Left renal cortex interstitium (tissue), 4 donors: ENCODE data around the gene CD84. TPM values are rescaled to one million over a fixed set of nuclear protein-coding genes. Genes with fewer than 3 reads are reported as not detected.
"Not testable (repeated sequence)": the region's sequence is repeated elsewhere in the genome, so short reads cannot be mapped to it uniquely, and the experiment has no call there.

Source experiments
- DNase-seq, 4 donors: peaks; one replicate each; pipeline ENCODE4 v3.0.0-alpha.2; 2013; ENCODE audit warnings: low read depth in 4 of 4, low spot score in 2 of 4, missing footprints in 1 of 4
- polyA plus RNA-seq, 4 donors: library from polyadenylated mRNA; unstranded; fragments of 120-200 nt; gene quantifications; one replicate each; pipeline ENCODE4 v1.2.1, GENCODE V29; 2013; ENCODE audit not compliant: insufficient read length in 4 of 4

CD84 gene
- polyA plus RNA-seq, 4 donors, result 0.71 to 1.5 (median 1.2) TPM

DNA sequence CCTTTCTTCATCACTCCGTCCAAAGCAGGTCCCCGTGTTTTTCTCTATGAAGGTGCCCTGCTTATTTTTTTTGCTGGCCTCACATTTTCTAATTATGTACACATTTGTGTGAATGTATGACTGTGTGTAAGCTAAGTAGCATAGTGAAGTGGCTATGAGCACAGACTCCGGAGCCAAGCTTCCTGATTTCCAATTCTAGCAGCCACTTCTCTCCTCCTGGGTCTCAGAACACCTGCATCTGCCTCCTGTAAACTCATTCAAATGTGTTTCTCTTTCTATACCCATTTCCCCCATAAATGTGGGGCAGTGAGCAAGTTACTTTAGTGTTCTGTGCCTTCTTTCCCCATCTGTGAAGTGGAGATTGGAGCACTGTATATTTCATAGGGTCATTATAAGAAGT, 58.3 kb downstream of the CD84 start:
- DNase-seq, result no peak

DNA sequence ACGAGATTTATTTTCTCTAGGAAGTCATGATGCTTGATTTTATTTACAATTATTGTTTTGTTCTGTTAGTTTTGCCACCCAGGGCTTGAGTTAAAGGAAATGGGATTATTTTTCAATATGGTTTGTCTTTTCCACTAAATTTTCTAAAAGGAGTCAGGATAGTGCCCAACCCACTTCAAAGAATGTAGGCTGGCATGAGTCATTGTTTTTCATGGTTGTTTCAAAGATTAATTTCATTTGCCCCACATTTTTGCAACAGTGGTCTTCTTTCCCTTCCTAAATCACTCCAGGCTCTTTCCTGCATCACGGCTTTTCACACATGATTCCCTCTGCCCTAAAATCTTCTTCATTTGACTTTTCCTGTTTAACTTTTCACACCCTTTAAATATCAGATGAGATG, 58.7 kb downstream of the CD84 start:
- no peak for DNase-seq

DNA sequence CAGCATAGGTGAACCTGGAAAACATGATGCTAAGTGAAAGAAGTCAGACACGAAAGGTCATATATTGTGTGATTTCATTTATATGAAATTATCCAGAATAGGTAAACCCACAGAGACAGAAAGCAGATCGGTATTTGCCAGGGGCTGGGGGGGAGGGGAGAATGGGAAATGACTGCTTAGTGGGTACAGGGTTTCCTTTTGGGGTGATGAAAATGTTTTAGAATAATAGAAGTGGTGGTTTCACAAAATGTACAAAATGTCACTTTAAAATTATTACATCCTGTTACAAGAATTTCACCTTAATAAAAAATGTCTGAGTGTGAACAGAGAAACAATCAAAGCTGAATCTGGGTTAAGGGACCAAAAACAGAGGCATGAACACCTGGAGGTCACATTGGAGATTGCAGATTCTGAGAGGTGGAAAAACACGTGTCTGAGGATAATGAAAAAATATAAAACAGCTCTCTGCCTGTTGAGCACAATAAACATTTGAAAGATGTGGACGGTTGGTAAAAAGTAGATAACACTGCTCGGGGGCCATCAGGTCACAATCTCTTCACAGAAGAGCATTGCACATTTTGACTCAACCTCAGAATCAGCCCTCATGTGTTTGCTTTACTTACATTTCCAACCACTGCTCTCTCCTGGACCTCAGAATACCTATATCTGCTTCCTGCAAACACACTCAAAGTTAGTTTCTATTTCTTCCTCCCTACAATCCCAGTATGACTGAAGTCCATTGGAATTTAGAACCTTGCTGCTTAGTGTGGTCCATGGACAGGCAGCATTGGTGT, 59.5 kb downstream of the CD84 start:
- no peak for DNase-seq

DNA sequence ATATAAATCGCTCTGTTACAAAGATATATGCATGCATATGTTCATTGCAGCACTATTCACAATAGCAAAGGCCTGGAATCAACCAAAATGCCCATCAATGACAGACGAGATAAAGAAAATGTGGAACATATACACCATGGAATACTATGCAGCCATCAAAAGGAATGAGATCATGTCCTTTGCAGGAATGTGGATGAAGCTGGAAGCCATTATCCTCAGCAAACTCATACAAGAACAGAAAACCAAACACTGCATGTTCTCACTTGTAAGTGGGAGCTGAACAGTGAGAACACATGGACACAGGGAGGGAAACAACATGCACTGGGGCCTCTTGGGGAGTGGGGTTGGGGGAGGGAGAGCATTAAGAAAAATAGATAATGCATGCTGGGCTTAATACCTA, 61.8 kb downstream of the CD84 start:
- DNase-seq, result not testable (repeated sequence)

DNA sequence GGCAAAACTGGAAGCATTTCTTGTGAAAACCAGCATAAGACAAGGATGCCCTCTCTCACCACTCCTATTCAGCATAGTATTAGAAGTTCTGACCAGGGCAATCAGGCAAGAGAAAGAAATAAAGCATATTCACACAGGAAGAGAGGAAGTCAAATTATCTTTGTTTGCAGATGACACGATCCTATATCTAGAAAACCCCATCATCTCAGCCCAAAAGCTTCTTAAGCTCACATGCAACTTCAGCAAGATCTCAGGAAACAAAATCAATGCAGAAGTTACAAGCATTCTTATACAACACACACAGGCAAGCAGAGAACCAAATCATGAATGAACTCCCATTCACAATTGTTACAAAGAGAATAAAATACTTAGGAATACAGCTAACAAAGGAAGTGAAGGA, 63.4 kb downstream of the CD84 start:
- not testable (repeated sequence) for DNase-seq

DNA sequence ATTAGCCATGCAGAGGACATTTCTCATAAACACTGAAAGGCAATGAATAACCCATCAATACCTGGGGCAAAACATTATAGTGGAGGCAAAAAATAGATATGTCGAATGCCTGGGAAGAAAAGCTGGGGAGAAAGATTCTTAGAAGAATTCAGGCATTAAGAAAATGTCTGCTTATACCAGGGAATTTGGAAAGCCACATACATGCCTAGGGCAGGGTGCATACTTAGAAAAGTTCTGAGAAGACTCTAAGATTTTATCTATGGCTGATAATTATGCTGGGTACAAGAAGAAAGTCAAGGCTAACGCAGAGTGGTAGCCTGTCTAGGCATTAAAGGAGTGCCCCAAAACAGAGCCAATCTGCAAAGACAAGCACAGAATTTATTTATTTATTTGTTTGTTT, 74.6 kb downstream of the CD84 start:
- DNase-seq, result no peak

DNA sequence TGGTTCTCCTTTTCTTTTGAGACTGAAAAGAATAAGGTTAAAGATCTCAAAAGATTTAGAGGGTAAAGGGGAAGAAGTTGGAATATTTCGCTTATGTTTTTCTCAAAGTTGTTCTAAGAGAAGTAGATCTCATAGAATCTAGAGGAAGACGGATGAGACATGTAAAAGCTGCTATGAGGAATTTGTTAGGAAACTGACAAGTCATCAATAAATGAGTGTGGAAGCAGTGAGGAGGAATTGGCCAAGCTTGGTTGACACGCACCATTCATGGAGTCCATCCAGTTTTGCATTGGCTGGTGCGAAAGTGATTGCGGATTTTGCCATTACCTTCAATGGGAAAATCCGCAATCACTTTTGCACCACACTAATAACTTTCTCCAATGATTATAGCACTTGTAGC, 76.2 kb downstream of the CD84 start:
- DNase-seq, result no peak

DNA sequence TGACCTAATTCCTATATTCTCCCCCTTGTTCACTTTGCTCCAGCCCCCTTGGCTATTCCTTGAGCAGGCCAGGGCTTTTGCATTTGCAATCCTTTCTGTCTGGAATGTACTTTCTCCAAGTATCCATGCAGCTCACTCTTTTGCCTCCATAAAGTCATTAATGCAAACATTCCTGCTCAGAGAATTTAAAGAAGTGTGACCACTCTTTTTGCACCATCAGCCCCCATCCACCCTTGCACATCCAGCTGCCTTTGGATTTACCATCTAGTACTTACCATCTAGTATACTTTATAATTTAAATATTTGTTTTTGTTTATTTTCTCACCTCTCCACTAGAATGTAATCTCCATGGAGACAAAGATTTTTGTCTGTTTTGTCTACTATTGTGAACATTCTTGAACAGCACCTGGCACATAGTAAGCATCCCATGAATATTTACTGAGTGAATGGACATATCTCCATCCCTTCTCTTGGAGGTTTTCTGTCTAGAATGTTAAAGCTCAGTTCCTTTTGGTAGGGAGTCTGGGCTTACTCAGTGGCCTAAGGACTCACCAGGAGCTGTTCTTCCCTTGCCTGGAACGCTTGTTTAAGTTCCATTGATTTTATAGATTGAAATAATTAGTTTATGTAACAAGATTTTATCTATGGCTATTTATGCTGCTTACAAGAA, 78.8 kb downstream of the CD84 start:
- no peak for DNase-seq

DNA sequence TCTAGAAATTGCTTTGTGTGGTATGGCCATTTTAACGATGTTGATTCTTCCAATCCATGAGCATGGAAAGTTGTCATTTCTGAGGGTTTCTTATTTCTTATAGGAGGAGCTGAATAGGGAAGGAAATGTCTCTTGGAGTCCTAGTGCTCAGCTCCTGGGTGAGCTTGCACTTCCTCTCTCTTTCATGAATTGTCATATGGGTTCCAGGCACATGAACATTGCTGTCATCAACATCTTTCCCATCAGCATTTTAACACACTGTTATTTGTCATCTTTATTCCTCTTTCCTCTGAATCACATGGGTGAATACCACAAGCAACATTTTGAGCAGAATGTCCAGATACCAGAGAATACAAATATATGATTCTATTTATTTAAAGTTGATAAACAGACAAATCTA, 79.7 kb downstream of the CD84 start:
- DNase-seq, result no peak

DNA sequence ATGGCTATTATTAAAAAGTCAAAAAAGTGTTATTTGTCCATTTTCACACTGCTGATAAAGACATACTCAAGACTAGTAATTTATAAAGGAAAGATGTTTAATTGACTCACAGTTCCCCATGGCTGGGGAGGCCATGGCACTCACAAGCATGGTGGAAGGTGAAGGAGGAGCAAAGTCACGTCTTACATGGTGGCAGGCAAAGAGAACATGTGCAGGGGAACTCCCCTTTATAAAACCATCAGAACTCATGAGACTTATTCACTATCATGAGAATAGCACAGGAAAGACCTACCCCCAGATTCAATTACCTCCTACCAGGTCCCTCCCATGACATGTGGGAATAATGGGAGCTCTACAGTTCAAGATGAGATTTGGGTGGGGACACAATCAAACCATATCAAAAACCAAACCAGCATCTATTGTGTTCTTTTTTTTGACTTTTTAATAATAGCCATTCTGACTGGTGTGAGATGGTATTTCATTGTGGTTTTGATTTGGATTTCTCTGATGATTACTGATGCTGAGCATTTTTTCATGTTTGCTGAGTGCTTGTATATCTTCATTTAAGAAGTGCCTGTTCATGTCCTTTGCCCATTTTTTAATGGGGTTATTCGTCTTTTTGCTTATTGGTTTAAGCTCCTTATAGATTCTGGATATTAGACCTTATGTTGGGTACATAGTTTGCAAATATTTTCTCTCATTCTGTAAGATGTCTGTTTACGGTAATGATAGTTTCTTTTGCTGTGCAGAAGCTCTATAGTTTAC, 80.8 kb downstream of the CD84 start:
- not testable (repeated sequence) for DNase-seq

DNA sequence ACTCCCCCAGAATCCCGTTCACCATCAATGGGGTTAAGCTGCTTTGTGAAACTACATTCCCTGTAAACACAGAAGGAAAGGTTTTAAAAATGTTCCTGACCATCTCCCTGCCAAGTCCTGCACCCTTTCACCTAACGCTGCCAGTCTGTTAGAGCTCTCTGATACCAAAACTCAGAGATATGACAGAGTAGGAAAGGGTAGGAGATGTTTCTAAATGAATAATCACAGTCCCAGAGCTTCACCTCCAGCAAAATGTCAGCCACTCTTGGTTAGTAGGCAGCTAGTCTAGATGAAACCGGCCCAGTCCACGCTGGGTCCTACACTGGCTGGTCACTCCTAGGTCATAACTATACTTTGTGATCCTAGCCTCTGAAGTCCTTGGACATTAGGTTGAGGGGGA, 83.0 kb downstream of the CD84 start:
- no peak for DNase-seq

DNA sequence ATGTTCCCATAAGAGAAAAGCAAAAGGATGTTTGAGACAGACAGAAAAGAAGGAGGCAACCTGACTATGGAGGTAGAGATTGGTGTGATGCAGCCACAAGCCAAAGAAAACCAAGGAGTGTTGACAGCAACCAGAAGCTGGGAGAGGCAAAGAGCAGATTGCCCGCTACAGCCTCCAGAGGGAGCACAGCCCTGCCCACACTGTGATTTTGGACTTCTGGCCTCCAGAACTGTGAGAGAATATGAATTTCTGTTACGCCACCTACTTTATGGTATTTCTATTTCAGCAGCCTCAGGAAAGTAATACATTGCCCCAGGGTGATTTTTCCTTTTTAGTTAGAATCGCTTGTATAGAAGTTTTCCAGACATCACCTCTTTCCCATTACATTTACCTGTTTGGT, 84.7 kb downstream of the CD84 start:
- DNase-seq, result no peak

DNA sequence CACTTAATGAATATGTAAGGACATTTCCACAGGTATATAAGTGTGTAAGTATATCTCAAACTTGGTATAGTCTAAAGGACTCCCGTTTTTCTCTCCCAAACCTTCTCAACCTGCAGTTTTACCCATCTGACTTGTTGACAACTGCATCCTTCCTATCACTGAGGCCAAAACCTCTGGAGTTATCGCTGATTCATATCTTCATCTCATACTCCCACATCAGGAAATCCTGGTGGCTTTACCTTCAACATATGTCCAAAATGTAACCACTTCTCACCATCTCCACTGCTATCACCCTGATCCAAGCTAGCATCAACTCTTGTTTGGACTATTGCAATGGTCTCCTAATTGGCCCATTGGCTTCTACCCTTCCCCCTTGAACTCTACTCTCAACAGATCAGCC, 86.7 kb downstream of the CD84 start:
- no peak for DNase-seq

DNA sequence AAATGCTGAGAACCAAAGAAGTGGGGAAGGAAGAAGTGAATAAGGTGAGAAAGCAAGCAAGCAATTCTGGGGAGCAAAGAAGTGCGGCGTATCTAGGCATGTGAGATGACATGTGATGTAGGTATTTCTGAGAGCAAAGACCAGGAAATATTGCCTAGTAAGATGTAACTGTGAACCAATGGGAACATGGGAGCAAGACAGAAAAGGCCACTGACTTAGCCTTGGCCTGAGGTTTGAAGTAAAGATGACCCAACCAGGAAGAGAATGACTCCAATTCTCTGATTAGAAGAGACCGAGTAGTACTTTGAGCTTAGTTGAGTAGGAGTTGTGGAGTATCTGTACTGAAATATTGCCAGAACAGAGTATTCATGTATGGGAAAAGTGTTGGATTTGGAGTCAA, 87.3 kb downstream of the CD84 start:
- DNase-seq, result no peak

Other genes with a start within 250 kb of the CD84 start
- 100 to 1,000 TPM; 140 to 179 (median 159) TPM for gene COPA, start 236.2 kb downstream of the CD84 start, polyA plus RNA-seq
- 100 to 1,000 TPM; 141 to 159 (median 155) TPM for gene NCSTN, start 236.1 kb downstream of the CD84 start, polyA plus RNA-seq
- under 1 TPM; 0.10 to 0.33 (median 0.19) TPM for gene NHLH1, start 212.4 kb downstream of the CD84 start, polyA plus RNA-seq
- gene VANGL2, start 178.9 kb downstream of the CD84 start, polyA plus RNA-seq, result 10 to 100 TPM; 29.2 to 43.9 (median 34.9) TPM
- under 1 TPM in 3 of 4 donors, not detected in 1; 0.10 to 0.17 (median 0.13) TPM for gene SLAMF6, start 56.2 kb downstream of the CD84 start, polyA plus RNA-seq
- under 1 TPM in 3 of 4 donors, not detected in 1; 0.05 to 0.16 (median 0.10) TPM for gene SLAMF1, start 67.5 kb upstream of the CD84 start, polyA plus RNA-seq
- 1 to 10 TPM in 3 of 4 donors, under 1 TPM in 1; 0.66 to 2.6 (median 1.5) TPM for gene CD48, start 132.3 kb upstream of the CD84 start, polyA plus RNA-seq
- gene SLAMF7, start 159.8 kb upstream of the CD84 start, polyA plus RNA-seq, result under 1 TPM; 0.32 to 0.55 (median 0.41) TPM
- under 1 TPM; 0.09 to 0.30 (median 0.13) TPM for gene LY9, start 216.7 kb upstream of the CD84 start, polyA plus RNA-seq